Osteoblast (primary cell): ENCODE results near the gene HRCT1. TPM values are rescaled to one million over a fixed set of nuclear protein-coding genes. Genes with fewer than 3 reads are reported as not detected.

ENCODE experiments used
- DNase-seq: peaks from one replicate; pipeline ENCODE4 v3.0.0; 2011; ENCODE audit warnings: low spot score, mixed read lengths; ENCODE audit not compliant: insufficient read length; ENCODE audit errors: missing footprints
- H2AFZ ChIP-seq: 2 replicates; pipeline ENCODE4 v1.6.0; 2011; ENCODE audit warnings: mild to moderate bottlenecking, low read length
- H3K27ac ChIP-seq: 2 replicates; pipeline ENCODE4 v1.5.1; 2011; ENCODE audit warnings: mild to moderate bottlenecking, low read depth, low read length, moderate library complexity
- H3K27me3 ChIP-seq: 2 replicates; pipeline ENCODE4 v1.6.0; 2012; ENCODE audit warnings: mild to moderate bottlenecking, control low read depth, inconsistent platforms, low read length, moderate library complexity; ENCODE audit not compliant: insufficient read depth
- H3K36me3 ChIP-seq: 2 replicates; pipeline ENCODE4 v1.5.1; 2011; ENCODE audit warnings: mild to moderate bottlenecking, low read length, control low read depth, moderate library complexity; ENCODE audit not compliant: insufficient read depth
- H3K4me1 ChIP-seq: 2 replicates; pipeline ENCODE4 v1.5.1; 2011; ENCODE audit warnings: mild to moderate bottlenecking, low read length, control low read depth, moderate library complexity; ENCODE audit not compliant: insufficient read depth
- H3K4me2 ChIP-seq: 2 replicates; pipeline ENCODE4 v1.6.0; 2011; ENCODE audit warnings: mild to moderate bottlenecking, low read length; ENCODE audit not compliant: insufficient read depth
- H3K4me3 ChIP-seq: fragments of 200-600 bp; sonication (generic); 3 replicates; pipeline ENCODE4 v1.5.1; 2012; ENCODE audit warnings: mild to moderate bottlenecking, low read length, inconsistent platforms; ENCODE audit not compliant: insufficient read depth
- H3K79me2 ChIP-seq: 2 replicates; pipeline ENCODE4 v1.6.0; 2012; ENCODE audit warnings: mild to moderate bottlenecking, low read length, control low read depth, inconsistent platforms; ENCODE audit not compliant: insufficient read depth
- H3K9me3 ChIP-seq: 2 replicates; pipeline ENCODE4 v1.5.1; 2011; ENCODE audit warnings: low read depth, low read length, control low read depth
- H4K20me1 ChIP-seq: 2 replicates; pipeline ENCODE4 v1.6.0; 2012; ENCODE audit warnings: mild to moderate bottlenecking, low read length, control low read depth; ENCODE audit not compliant: insufficient read depth
- CTCF ChIP-seq: IDR thresholded peaks from 2 replicates; pipeline ENCODE4 v1.5.1; 2011; ENCODE audit warnings: mild to moderate bottlenecking, low read depth, low read length, moderate library complexity; ENCODE audit errors: extremely low read depth
- total RNA-seq: library from RNA; depleted of rRNA; stranded (reverse); fragments of >200 nt; gene quantifications from 2 replicates; pipeline ENCODE4 v1.2.3, GENCODE V29; 2012

The HRCT1 gene
- 1.8 and 5.1 TPM in 2 replicates for total RNA-seq

GRCh38 chr9:35905912-35906679 is at the start of gene HRCT1:
TSS of gene HRCT1 (plus strand) at chr9:35906202. CDS start at chr9:35906288, 86 bp downstream.
- Histone ChIP-seq H4K20me1 (no peaks in the 10 kb centered on the region), H3K4me2 (peak within 1 kb of the TSS; percentile 73), H3K27me3 (no peaks in the 10 kb centered on the region), H3K36me3 (no peaks in the 10 kb centered on the region), H3K27ac (peak within 1 kb of the TSS; percentile 95), H3K4me1 (peaks cover 55% of the 10 kb centered on the region), H3K4me3 (peak within 1 kb of the TSS; percentile 56), H3K9me3 (no peaks in the 10 kb centered on the region), H2AFZ (peak within 1 kb of the TSS; percentile 39), H3K79me2 (peaks cover 4% of the 10 kb centered on the region)
- TF ChIP-seq CTCF: no peak
- DNase-seq: peak; percentile 94

DNA sequence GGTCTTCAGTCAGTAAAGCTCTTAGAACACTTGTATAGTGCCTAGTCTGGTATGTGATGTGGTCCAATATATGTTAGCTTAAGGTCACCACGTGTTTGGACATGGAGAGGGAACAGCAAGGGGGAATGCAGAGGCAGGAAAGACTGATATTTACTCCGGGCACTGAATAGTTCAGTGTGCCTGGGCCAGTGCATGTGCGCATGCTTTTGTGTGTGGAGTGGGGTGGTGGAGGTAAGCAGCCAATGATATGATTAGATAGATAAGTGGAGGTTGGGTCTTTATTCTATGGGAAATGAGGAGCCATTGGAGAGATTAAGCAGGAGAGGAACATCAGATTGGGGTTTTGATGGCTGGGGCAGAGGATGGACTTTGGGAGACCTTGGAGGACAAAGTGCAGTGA is 49.8 kb upstream of the HRCT1 start:
- Histone ChIP-seq H3K4me1 (peaks cover 6% of the 10 kb centered on the region), H2AFZ (no peak overlapping the region), H4K20me1 (no peaks in the 10 kb centered on the region), H3K4me3 (no peak overlapping the region), H3K79me2 (no peaks in the 10 kb centered on the region), H3K9me3 (no peaks in the 10 kb centered on the region), H3K27me3 (peaks cover 14% of the 10 kb centered on the region), H3K4me2 (no peak overlapping the region), H3K27ac (no peak overlapping the region), H3K36me3 (no peaks in the 10 kb centered on the region)
- DNase-seq: no peak
- TF ChIP-seq CTCF: no peak

DNA sequence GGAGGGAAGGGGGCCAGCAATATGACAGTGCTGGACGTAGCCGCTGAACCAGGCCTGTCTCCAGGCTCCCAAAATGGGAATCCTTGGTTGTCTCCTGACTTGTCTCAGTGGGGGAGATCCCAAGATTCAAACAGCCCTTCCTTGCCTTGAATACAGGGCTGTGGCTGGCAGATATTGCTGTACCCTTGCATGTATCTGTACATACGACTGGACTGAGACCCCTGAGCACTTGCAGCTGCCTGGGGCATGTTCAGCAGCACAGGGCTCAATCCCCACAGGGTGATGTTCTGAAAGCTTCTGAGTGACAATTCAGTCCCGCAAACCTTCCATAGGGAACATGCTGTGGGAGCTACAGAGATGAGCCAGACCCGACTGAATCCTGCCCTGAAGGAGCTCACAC is 49.1 kb upstream of the HRCT1 start:
- Histone ChIP-seq H3K4me2 (no peak overlapping the region), H3K27me3 (peaks cover 21% of the 10 kb centered on the region), H3K79me2 (no peaks in the 10 kb centered on the region), H4K20me1 (no peaks in the 10 kb centered on the region), H3K27ac (no peak overlapping the region), H3K4me1 (peaks cover 6% of the 10 kb centered on the region), H3K9me3 (no peaks in the 10 kb centered on the region), H3K36me3 (no peaks in the 10 kb centered on the region), H3K4me3 (no peak overlapping the region), H2AFZ (no peak overlapping the region)
- TF ChIP-seq CTCF: no peak
- no peak for DNase-seq

GRCh38 chr9:35858458-35858857 is 47.5 kb upstream of the HRCT1 start:
- Histone ChIP-seq H3K27me3 (peaks cover 32% of the 10 kb centered on the region), H3K4me3 (no peak overlapping the region), H3K79me2 (no peaks in the 10 kb centered on the region), H2AFZ (no peak overlapping the region), H3K9me3 (no peaks in the 10 kb centered on the region), H3K4me1 (peaks cover 6% of the 10 kb centered on the region), H4K20me1 (no peaks in the 10 kb centered on the region), H3K36me3 (no peaks in the 10 kb centered on the region), H3K4me2 (no peak overlapping the region), H3K27ac (no peak overlapping the region)
- no peak for TF ChIP-seq CTCF
- DNase-seq: no peak
